ENCODE data around the gene RAD54L.

The RAD54L gene

GRCh38 chr1:46215504-46215903 is 32.1 kb upstream of the RAD54L start:
- no peak overlapping the region for H3K27ac ChIP-seq (replicated peaks)
- TF ChIP-seq REST (IDR thresholded peaks at IDR 0.05; ENCODE audit: insufficient replicate concordance, low read depth) (no peak), GABPA (IDR thresholded peaks at IDR 0.05; ENCODE audit: low read depth) (no peak), POLR2AphosphoS5 (IDR thresholded peaks at IDR 0.05; ENCODE audit: low read depth) (no peak), SPI1 (IDR thresholded peaks at IDR 0.05; ENCODE audit: borderline replicate concordance, low read depth) (no peak), CTCF (IDR thresholded peaks at IDR 0.05; ENCODE audit: insufficient read depth, low read length) (no peak)

GRCh38 chr1:46218443-46218842 is 29.1 kb upstream of the RAD54L start:
- no peak for TF ChIP-seq CTCF (IDR thresholded peaks at IDR 0.05; ENCODE audit: insufficient read depth, low read length)
- no peak for TF ChIP-seq SPI1 (IDR thresholded peaks at IDR 0.05; ENCODE audit: borderline replicate concordance, low read depth)
- no peak for TF ChIP-seq REST (IDR thresholded peaks at IDR 0.05; ENCODE audit: insufficient replicate concordance, low read depth)
- no peak for TF ChIP-seq GABPA (IDR thresholded peaks at IDR 0.05; ENCODE audit: low read depth)
- no peak for TF ChIP-seq POLR2AphosphoS5 (IDR thresholded peaks at IDR 0.05; ENCODE audit: low read depth)
- peaks cover 2% of the 10 kb centered on the region for H3K27me3 ChIP-seq (ENCODE audit: insufficient read depth, poor library complexity, severe bottlenecking)
- no peak overlapping the region for H3K27ac ChIP-seq (replicated peaks)
- no peak overlapping the region for H3K4me3 ChIP-seq (replicated peaks; ENCODE audit: insufficient read depth, low read length)
- DNase-seq (ENCODE audit: low read depth in 1 of 2, low spot score in 1 of 2): no peak

More at GRCh38 chr1:46215504-46215903, 32.1 kb upstream of the RAD54L start:
- DNase-seq (ENCODE audit: low read depth in 1 of 2, low spot score in 1 of 2): no peak
- Histone ChIP-seq H3K27me3 (ENCODE audit: insufficient read depth, poor library complexity, severe bottlenecking) (peaks cover 2% of the 10 kb centered on the region), H3K4me3 (replicated peaks; ENCODE audit: insufficient read depth, low read length) (no peak overlapping the region)

- no peak overlapping the region for H3K4me3 ChIP-seq (replicated peaks; ENCODE audit: insufficient read depth, low read length)
- TF ChIP-seq GABPA (IDR thresholded peaks at IDR 0.05; ENCODE audit: low read depth) (no peak), REST (IDR thresholded peaks at IDR 0.05; ENCODE audit: insufficient replicate concordance, low read depth) (no peak), SPI1 (IDR thresholded peaks at IDR 0.05; ENCODE audit: borderline replicate concordance, low read depth) (no peak), POLR2AphosphoS5 (IDR thresholded peaks at IDR 0.05; ENCODE audit: low read depth) (no peak), CTCF (IDR thresholded peaks at IDR 0.05; ENCODE audit: insufficient read depth, low read length) (no peak)
- H3K27ac ChIP-seq (replicated peaks): no peak overlapping the region
- no peak for DNase-seq (ENCODE audit: low read depth in 1 of 2, low spot score in 1 of 2)
- H3K27me3 ChIP-seq (ENCODE audit: insufficient read depth, poor library complexity, severe bottlenecking): peaks cover 2% of the 10 kb centered on the region
Observed at GRCh38 chr1:46219551-46220520, 27.7 kb upstream of the RAD54L start.
